Hepatocyte (in vitro differentiated cells): ENCODE results near the gene ZNF469. TPM values are rescaled to one million over a fixed set of nuclear protein-coding genes. Genes with fewer than 3 reads are reported as not detected.

Experiments
- DNase-seq: peaks from one replicate; pipeline ENCODE4 v3.0.0-alpha.2; 2016; ENCODE audit warnings: low spot score
- H2AFZ ChIP-seq: fragments of 200-600 bp; sonication (generic); 2 replicates; pipeline ENCODE4 v1.6.0; 2016; ENCODE audit warnings: antibody characterized with exemption, mild to moderate bottlenecking
- H3K27ac ChIP-seq: fragments of 200-600 bp; sonication (generic); 2 replicates; pipeline ENCODE4 v1.5.1; 2016; ENCODE audit warnings: mild to moderate bottlenecking
- H3K27me3 ChIP-seq: fragments of 200-600 bp; sonication (generic); 2 replicates; pipeline ENCODE4 v1.6.1; 2016
- H3K36me3 ChIP-seq: fragments of 200-600 bp; sonication (generic); replicated peaks from 2 replicates; pipeline ENCODE4 v1.5.1; 2016; ENCODE audit warnings: low read depth; ENCODE audit not compliant: insufficient read depth
- H3K4me1 ChIP-seq: fragments of 200-600 bp; sonication (generic); 2 replicates; pipeline ENCODE4 v1.5.1; 2016; ENCODE audit warnings: mild to moderate bottlenecking, moderate library complexity; ENCODE audit not compliant: insufficient read depth
- H3K4me2 ChIP-seq: fragments of 200-600 bp; sonication (generic); 2 replicates; pipeline ENCODE4 v1.6.0; 2016
- H3K4me3 ChIP-seq: fragments of 200-600 bp; sonication (generic); 2 replicates; pipeline ENCODE4 v1.5.1; 2016; ENCODE audit warnings: mild to moderate bottlenecking
- H3K79me2 ChIP-seq: fragments of 200-600 bp; sonication (generic); 2 replicates; pipeline ENCODE4 v1.6.0; 2017; ENCODE audit warnings: mild to moderate bottlenecking
- H3K9me2 ChIP-seq: fragments of 200-600 bp; sonication (generic); replicated peaks from 2 replicates; pipeline ENCODE4 v1.6.0; 2017; ENCODE audit warnings: mild to moderate bottlenecking; ENCODE audit not compliant: insufficient read depth
- H3K9me3 ChIP-seq: fragments of 200-600 bp; sonication (generic); 2 replicates; pipeline ENCODE4 v1.5.1; 2016; ENCODE audit warnings: low read depth, mild to moderate bottlenecking
- H4K20me1 ChIP-seq: fragments of 200-600 bp; sonication (generic); 2 replicates; pipeline ENCODE4 v1.6.0; 2016; ENCODE audit warnings: mild to moderate bottlenecking; ENCODE audit not compliant: insufficient read depth, poor library complexity, severe bottlenecking
- CTCF ChIP-seq: fragments of 200-600 bp; sonication (generic); IDR thresholded peaks from 2 replicates; pipeline ENCODE4 v1.5.1; 2016; ENCODE audit warnings: antibody characterized with exemption, mild to moderate bottlenecking; ENCODE audit not compliant: poor library complexity
- EZH2 ChIP-seq: fragments of 200-600 bp; sonication (generic); IDR thresholded peaks from 2 replicates; pipeline ENCODE4 v1.6.1; 2016; ENCODE audit warnings: antibody characterized with exemption, mild to moderate bottlenecking, borderline replicate concordance
- EZH2phosphoT487 ChIP-seq: fragments of 200-600 bp; sonication (generic); IDR thresholded peaks from one replicate; pipeline ENCODE4 v1.6.1; 2018; ENCODE audit warnings: antibody characterized with exemption, mild to moderate bottlenecking, low read depth, moderate library complexity; ENCODE audit not compliant: unreplicated experiment, severe bottlenecking
- WGBS: methylation state at CpG from one replicate; pipeline ENCODE4 v1.1.6; 2016; ENCODE audit warnings: low lambda C conversion rate; ENCODE audit errors: missing lambda C conversion rate; 5-methylcytosine and 5-hydroxymethylcytosine counted together
- polyA plus RNA-seq: library from polyadenylated mRNA; unstranded; fragments of >200 nt; fragmentation: Nextera tagmentation; extraction: Ambion mirVana; gene quantifications from 2 replicates; pipeline ENCODE4 v1.2.1, GENCODE V29; 2016
- total RNA-seq: library from RNA; depleted of rRNA; stranded (reverse); fragments of >200 nt; gene quantifications from 2 replicates; pipeline ENCODE4 v1.2.3, GENCODE V29; 2014

Gene ZNF469, protein sequence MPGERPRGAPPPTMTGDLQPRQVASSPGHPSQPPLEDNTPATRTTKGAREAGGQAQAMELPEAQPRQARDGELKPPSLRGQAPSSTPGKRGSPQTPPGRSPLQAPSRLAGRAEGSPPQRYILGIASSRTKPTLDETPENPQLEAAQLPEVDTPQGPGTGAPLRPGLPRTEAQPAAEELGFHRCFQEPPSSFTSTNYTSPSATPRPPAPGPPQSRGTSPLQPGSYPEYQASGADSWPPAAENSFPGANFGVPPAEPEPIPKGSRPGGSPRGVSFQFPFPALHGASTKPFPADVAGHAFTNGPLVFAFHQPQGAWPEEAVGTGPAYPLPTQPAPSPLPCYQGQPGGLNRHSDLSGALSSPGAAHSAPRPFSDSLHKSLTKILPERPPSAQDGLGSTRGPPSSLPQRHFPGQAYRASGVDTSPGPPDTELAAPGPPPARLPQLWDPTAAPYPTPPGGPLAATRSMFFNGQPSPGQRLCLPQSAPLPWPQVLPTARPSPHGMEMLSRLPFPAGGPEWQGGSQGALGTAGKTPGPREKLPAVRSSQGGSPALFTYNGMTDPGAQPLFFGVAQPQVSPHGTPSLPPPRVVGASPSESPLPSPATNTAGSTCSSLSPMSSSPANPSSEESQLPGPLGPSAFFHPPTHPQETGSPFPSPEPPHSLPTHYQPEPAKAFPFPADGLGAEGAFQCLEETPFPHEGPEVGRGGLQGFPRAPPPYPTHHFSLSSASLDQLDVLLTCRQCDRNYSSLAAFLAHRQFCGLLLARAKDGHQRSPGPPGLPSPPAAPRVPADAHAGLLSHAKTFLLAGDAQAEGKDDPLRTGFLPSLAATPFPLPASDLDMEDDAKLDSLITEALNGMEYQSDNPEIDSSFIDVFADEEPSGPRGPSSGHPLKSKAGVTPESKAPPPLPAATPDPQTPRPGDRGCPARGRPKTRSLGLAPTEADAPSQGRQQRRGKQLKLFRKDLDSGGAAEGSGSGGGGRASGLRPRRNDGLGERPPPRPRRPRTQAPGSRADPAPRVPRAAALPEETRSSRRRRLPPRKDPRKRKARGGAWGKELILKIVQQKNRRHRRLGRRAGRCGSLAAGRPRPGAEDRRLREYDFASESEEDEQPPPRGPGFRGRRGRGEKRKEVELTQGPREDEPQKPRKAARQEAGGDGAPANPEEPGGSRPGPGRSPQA (N-terminal part only)
- total RNA-seq (0.72 and 1.0 TPM in 2 replicates), polyA plus RNA-seq (0.94 and 1.3 TPM in 2 replicates)

GRCh38 chr16:88382491-88383400 lies at the start of gene ZNF469:
Gene ZNF469, plus strand, starts transcription at chr16:88382959. Its CDS starts 44,512 bp downstream, at chr16:88427471.
- no peaks in the 10 kb centered on the region for H3K36me3 ChIP-seq
- H3K9me3 ChIP-seq = no peaks in the 10 kb centered on the region
- peak within 1 kb of the TSS; percentile 33 for H3K4me3 ChIP-seq
- H4K20me1 ChIP-seq = no peaks in the 10 kb centered on the region
- peaks cover 4% of the 10 kb centered on the region for H3K4me1 ChIP-seq
- 59% methylated on average over 12 of the region's 87 CpGs for WGBS
- H3K27ac ChIP-seq = no peak within 1 kb of the TSS
- H3K4me2 ChIP-seq = peak within 1 kb of the TSS; percentile 89
- peak; percentile 63 for DNase-seq
- no peaks in the 10 kb centered on the region for H3K79me2 ChIP-seq
- no peaks in the 10 kb centered on the region for H3K9me2 ChIP-seq
- H3K27me3 ChIP-seq = peaks cover 25% of the 10 kb centered on the region
- TF ChIP-seq EZH2phosphoT487 (no peak), CTCF (no peak), EZH2 (no peak)
- H2AFZ ChIP-seq = no peak within 1 kb of the TSS

DNA sequence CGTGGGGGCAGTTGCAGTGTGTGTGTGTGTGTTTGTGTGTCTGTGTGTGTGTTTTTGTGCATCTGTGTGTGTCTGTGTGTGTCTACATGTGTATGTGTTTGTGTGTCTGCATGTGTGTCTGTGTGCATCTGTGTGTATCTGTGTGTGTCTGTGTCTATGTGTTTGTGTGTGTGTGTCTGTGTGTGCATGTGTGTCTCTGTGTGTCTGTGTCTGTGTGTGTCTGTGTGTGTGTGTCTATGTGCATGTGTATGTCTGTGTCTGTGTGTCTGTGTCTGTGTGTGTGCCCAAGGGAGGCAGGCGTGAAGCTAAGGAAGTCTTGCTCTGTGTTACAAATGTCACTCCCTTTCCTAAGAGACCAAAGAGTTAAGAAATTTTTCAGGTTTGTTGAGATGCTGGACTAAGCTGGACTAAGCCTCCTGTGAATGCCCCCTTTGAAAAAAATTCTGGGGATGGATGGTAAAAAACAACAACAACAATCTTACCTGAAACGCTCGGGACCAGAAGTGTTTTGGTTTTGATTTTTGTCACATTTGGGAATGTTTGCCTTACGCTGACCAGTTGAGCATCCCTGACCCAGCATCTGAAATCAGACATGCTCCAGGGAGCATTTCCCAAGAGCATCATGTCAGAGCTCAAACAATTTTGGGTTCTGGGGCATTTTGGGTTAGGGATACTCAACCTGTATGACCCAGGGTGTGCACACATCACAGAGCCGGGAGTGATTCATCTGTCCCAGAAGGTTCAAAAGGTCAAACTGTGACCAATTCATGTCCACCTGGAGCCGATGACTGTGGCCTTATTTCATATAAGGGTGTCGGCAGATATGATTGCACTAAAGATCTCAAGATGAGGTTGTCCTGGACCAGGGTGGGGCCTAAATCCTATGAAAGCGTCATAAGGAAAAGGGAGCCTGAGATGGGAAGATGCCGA lies 48.6 kb upstream of the ZNF469 start:
- Histone ChIP-seq H4K20me1 (no peaks in the 10 kb centered on the region), H2AFZ (no peak overlapping the region), H3K4me1 (peaks cover 13% of the 10 kb centered on the region), H3K9me3 (no peaks in the 10 kb centered on the region), H3K27ac (no peak overlapping the region), H3K4me3 (no peak overlapping the region), H3K4me2 (no peak overlapping the region), H3K9me2 (no peaks in the 10 kb centered on the region), H3K36me3 (no peaks in the 10 kb centered on the region), H3K27me3 (no peaks in the 10 kb centered on the region), H3K79me2 (no peaks in the 10 kb centered on the region)
- no peak for TF ChIP-seq EZH2phosphoT487
- DNase-seq = no peak
- WGBS = 84% methylated on average over 9 of the region's 10 CpGs

GRCh38 chr16:88334778-88335720 lies 47.7 kb upstream of the ZNF469 start:
- no peak for DNase-seq
- H3K4me1 ChIP-seq = peaks cover 13% of the 10 kb centered on the region
- no peak overlapping the region for H3K4me2 ChIP-seq
- no peaks in the 10 kb centered on the region for H3K79me2 ChIP-seq
- WGBS = 95% methylated on average over 29 of the region's 29 CpGs
- H3K27ac ChIP-seq = no peak overlapping the region
- no peaks in the 10 kb centered on the region for H3K36me3 ChIP-seq
- TF ChIP-seq EZH2 = no peak
- no peak for TF ChIP-seq EZH2phosphoT487
- no peak for TF ChIP-seq CTCF
- H3K4me3 ChIP-seq = no peak overlapping the region
- no peaks in the 10 kb centered on the region for H3K9me2 ChIP-seq
- no peaks in the 10 kb centered on the region for H4K20me1 ChIP-seq
- no peaks in the 10 kb centered on the region for H3K9me3 ChIP-seq
- H2AFZ ChIP-seq = no peak overlapping the region
- no peaks in the 10 kb centered on the region for H3K27me3 ChIP-seq
